ENCODE measurements around the gene CERCAM.

Gene CERCAM

GRCh38 chr9:128455849-128456612, 35.4 kb downstream of the CERCAM start, which contains the start of gene ODF2 (continued):
- TF ChIP-seq ZNF266 (tag by site-specific recombination; IDR thresholded peaks at IDR 0.05; ENCODE audit: low read depth) = no peak
- TF ChIP-seq ZNF121 (tag by site-specific recombination; IDR thresholded peaks at IDR 0.05) = no peak
- no peak for TF ChIP-seq ZNF785 (tag by site-specific recombination; IDR thresholded peaks at IDR 0.05)
- no peak for TF ChIP-seq ZNF837 (tag by site-specific recombination; IDR thresholded peaks at IDR 0.05)
- TF ChIP-seq ZNF292 (tag by site-specific recombination; IDR thresholded peaks at IDR 0.05; ENCODE audit: borderline replicate concordance, low read depth) = no peak
- no peak for TF ChIP-seq ZNF24 (tag by site-specific recombination; IDR thresholded peaks at IDR 0.05)
- TF ChIP-seq ZFP3 (tag by site-specific recombination; IDR thresholded peaks at IDR 0.05; ENCODE audit: low read depth) = no peak
- TF ChIP-seq ZNF248 (tag by site-specific recombination; IDR thresholded peaks at IDR 0.05) = no peak
- no peak for TF ChIP-seq SALL2 (tag by site-specific recombination; IDR thresholded peaks at IDR 0.05; ENCODE audit: borderline replicate concordance)
- no peak for TF ChIP-seq ZNF639 (tag by site-specific recombination; IDR thresholded peaks at IDR 0.05)
- no peak for TF ChIP-seq SCRT1 (tag by site-specific recombination; IDR thresholded peaks at IDR 0.05; ENCODE audit: borderline replicate concordance)
- no peak for TF ChIP-seq ZNF596 (tag by site-specific recombination; IDR thresholded peaks at IDR 0.05)
- no peak for TF ChIP-seq ZNF184 (tag by site-specific recombination; IDR thresholded peaks at IDR 0.05)
- TF ChIP-seq ZBTB8A (tag by site-specific recombination; IDR thresholded peaks at IDR 0.05) = peak; percentile 98
- TF ChIP-seq ZBTB1 (tag by site-specific recombination; IDR thresholded peaks at IDR 0.05) = no peak
- TF ChIP-seq ZNF341 (tag by site-specific recombination; IDR thresholded peaks at IDR 0.05; ENCODE audit: low read depth) = 0 out of 2 replicates have a peak, but pooled peaks have one; percentile 13
- no peak for TF ChIP-seq ZNF610 (tag by site-specific recombination; IDR thresholded peaks at IDR 0.05; ENCODE audit: borderline replicate concordance)
- TF ChIP-seq HOXC10 (CRISPR knock-in tag; IDR thresholded peaks at IDR 0.05) = no peak
- TF ChIP-seq PRDM2 (tag by site-specific recombination; IDR thresholded peaks at IDR 0.05; ENCODE audit: borderline replicate concordance) = no peak
- TF ChIP-seq HOXA7 (CRISPR knock-in tag; IDR thresholded peaks at IDR 0.05; ENCODE audit: borderline replicate concordance) = no peak
- no peak for TF ChIP-seq ZNF239 (tag by site-specific recombination; IDR thresholded peaks at IDR 0.05)
- TF ChIP-seq ZNF830 (tag by site-specific recombination; IDR thresholded peaks at IDR 0.05; ENCODE audit: low read depth) = no peak
- no peak for TF ChIP-seq ZNF747 (tag by site-specific recombination; IDR thresholded peaks at IDR 0.05)
- no peak for TF ChIP-seq ZNF488 (tag by site-specific recombination; IDR thresholded peaks at IDR 0.05)
- peak; percentile 97 for TF ChIP-seq ELK4 (IDR thresholded peaks at IDR 0.05; ENCODE audit: borderline replicate concordance, low read depth, low read length)
- peak; percentile 60; the same call in 1 of the 2 replicates for TF ChIP-seq HIC1 (tag by site-specific recombination; IDR thresholded peaks at IDR 0.05)
- TF ChIP-seq ZNF155 (tag by site-specific recombination; IDR thresholded peaks at IDR 0.05) = no peak
- no peak for TF ChIP-seq KLF1 (tag by site-specific recombination; IDR thresholded peaks at IDR 0.05)
- peak; percentile 64 for TF ChIP-seq ZNF629 (tag by site-specific recombination; IDR thresholded peaks at IDR 0.05)
- TF ChIP-seq GLI2 (tag by site-specific recombination; IDR thresholded peaks at IDR 0.05; ENCODE audit: borderline replicate concordance, low read depth) = no peak

All from HEK293 (cell line).